Suprapubic skin (tissue), 4 donors: ENCODE results near the gene GPATCH4.

Experiments used
- CTCF ChIP-seq, 2 donors: fragments of 200-600 bp in 1 of 2; fragments of 450-650 bp in 1 of 2; sonication (generic) in 1 of 2; IDR thresholded peaks; one replicate each; pipeline ENCODE4 v1.5.1; 2016 to 2019; ENCODE audit warnings: antibody characterized with exemption in 2 of 2, mild to moderate bottlenecking in 1 of 2, moderate library complexity in 1 of 2
- EP300 ChIP-seq: sonication (generic); formaldehyde crosslinking; IDR thresholded peaks from one replicate; pipeline ENCODE4 v1.6.1; 2017; ENCODE audit warnings: antibody characterized with exemption
- POLR2A ChIP-seq, 2 donors: fragments of 450-650 bp; IDR thresholded peaks; one replicate each; pipeline ENCODE4 v1.6.1; 2017; ENCODE audit warnings: antibody characterized with exemption in 2 of 2, mild to moderate bottlenecking in 2 of 2, moderate library complexity in 2 of 2
- POLR2AphosphoS5 ChIP-seq, 3 donors: sonication (generic); formaldehyde crosslinking; IDR thresholded peaks; one replicate each; pipeline ENCODE4 v1.6.1; 2017; ENCODE audit warnings: antibody characterized with exemption in 3 of 3

GRCh38 chr1:156559797-156560385, 41.4 kb downstream of the GPATCH4 start:
- no peak for TF ChIP-seq POLR2A (IDR thresholded peaks at IDR 0.05)
- no peak for TF ChIP-seq POLR2AphosphoS5 (IDR thresholded peaks at IDR 0.05)
- TF ChIP-seq CTCF (IDR thresholded peaks at IDR 0.05): no peak
- no peak for TF ChIP-seq EP300
